Measurements from ENCODE around the gene TIMP3.

DNA sequence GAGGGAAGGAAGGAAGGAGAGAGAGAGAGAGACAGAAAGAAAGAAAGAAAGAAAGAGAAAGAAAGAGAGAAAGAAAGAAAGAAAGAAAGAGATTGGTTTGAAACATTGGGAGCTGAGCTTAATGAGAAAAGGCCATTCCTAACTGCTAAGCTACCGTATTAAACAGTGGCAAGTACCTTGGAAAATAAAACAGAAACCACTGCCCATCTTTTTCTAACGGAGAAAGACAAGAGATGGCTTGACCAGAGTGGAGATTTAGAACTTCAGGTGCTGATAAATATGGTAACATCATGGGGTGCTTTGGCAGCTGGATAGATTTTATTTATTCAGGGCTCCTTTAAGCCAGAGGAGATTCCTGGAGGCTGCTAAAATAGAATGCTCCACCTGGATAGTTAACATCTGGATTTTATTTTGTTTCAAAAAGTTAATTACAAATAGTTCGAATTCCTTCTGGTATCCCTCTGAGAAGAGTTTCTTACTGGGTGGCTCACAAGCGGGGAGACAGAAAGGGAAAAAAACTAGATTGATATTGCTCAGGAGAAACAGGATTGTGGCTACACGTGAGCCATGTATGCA, 12.9 kb downstream of the TIMP3 start:
- TF ChIP-seq, protein P1, sequence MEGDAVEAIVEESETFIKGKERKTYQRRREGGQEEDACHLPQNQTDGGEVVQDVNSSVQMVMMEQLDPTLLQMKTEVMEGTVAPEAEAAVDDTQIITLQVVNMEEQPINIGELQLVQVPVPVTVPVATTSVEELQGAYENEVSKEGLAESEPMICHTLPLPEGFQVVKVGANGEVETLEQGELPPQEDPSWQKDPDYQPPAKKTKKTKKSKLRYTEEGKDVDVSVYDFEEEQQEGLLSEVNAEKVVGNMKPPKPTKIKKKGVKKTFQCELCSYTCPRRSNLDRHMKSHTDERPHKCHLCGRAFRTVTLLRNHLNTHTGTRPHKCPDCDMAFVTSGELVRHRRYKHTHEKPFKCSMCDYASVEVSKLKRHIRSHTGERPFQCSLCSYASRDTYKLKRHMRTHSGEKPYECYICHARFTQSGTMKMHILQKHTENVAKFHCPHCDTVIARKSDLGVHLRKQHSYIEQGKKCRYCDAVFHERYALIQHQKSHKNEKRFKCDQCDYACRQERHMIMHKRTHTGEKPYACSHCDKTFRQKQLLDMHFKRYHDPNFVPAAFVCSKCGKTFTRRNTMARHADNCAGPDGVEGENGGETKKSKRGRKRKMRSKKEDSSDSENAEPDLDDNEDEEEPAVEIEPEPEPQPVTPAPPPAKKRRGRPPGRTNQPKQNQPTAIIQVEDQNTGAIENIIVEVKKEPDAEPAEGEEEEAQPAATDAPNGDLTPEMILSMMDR (conservative IDR thresholded peaks at IDR 0.05 in 1 of 2, IDR thresholded peaks at IDR 0.05 in 1 of 2; ENCODE audit: extremely low read depth in 1 of 2, insufficient read depth in 1 of 2, low read depth in 1 of 2, low read length in 2 of 2) = no peak
- no peak for TF ChIP-seq EZH2 (IDR thresholded peaks at IDR 0.05; ENCODE audit: borderline replicate concordance, low read length)
